ENCODE results near the gene SMTNL2. TPM values are rescaled to one million over a fixed set of nuclear protein-coding genes. Genes with fewer than 3 reads are reported as not detected.

SMTNL2 gene
- total RNA-seq, 2 donors from 2014 or later = 4.6 to 6.3 TPM

- intact Hi-C loops (cut with DNase I) = no loop called here
- TF ChIP-seq CTCF (IDR thresholded peaks at IDR 0.05) = no peak
- TF ChIP-seq POLR2A (IDR thresholded peaks at IDR 0.05) = no peak
- no peak for TF ChIP-seq POLR2AphosphoS5 (IDR thresholded peaks at IDR 0.05)
Observed at GRCh38 chr17:4553669-4554068, 30.7 kb upstream of the SMTNL2 start.

GRCh38 chr17:4554441-4554996 lies 29.8 kb upstream of the SMTNL2 start:
- TF ChIP-seq POLR2AphosphoS5 (IDR thresholded peaks at IDR 0.05) (no peak), POLR2A (IDR thresholded peaks at IDR 0.05) (no peak)
- Histone ChIP-seq H3K27ac (no peak overlapping the region), H3K4me1 (replicated peaks) (peaks cover 7% of the 10 kb centered on the region), H3K36me3 (peaks cover 6 to 16% of the 10 kb centered on the region in 2 donors), H3K27me3 (replicated peaks; ENCODE audit: insufficient read depth) (no peaks in the 10 kb centered on the region), H3K4me3 (peak overlapping the region; percentile 51 to 55), H3K9me3 (no peaks in the 10 kb centered on the region)
- 12% methylated on average over 18 of the region's 18 CpGs for WGBS
- no peak for DNase-seq (ENCODE audit: low spot score)
- intact Hi-C loops (cut with DNase I) = no loop called here

More at GRCh38 chr17:4553669-4554068, 30.7 kb upstream of the SMTNL2 start:
- no peak for DNase-seq (ENCODE audit: low spot score)
- Histone ChIP-seq H3K27me3 (replicated peaks; ENCODE audit: insufficient read depth) (no peaks in the 10 kb centered on the region), H3K4me1 (replicated peaks) (peaks cover 7% of the 10 kb centered on the region), H3K27ac (no peak overlapping the region), H3K4me3 (no peak overlapping the region), H3K36me3 (peaks cover 9 to 24% of the 10 kb centered on the region in 2 donors), H3K9me3 (no peaks in the 10 kb centered on the region)
- WGBS = 72% methylated on average over 9 of the region's 9 CpGs

- intact Hi-C loops (cut with DNase I) = no loop called here
- WGBS = under 1% methylated on average over 64 of the region's 69 CpGs
Observed at GRCh38 chr17:4554997-4555799, 29.1 kb upstream of the SMTNL2 start, which contains the start of gene MYBBP1A. MYBBP1A (minus strand) TSS chr17:4555384; CDS start chr17:4555324, 60 bp downstream.

GRCh38 chr17:4555873-4556759 lies 28.2 kb upstream of the SMTNL2 start:
- Histone ChIP-seq H3K4me1 (replicated peaks) (peaks cover 7% of the 10 kb centered on the region), H3K9me3 (no peaks in the 10 kb centered on the region), H3K27me3 (replicated peaks; ENCODE audit: insufficient read depth) (no peaks in the 10 kb centered on the region), H3K36me3 (peaks cover 3 to 6% of the 10 kb centered on the region in 2 donors), H3K27ac (peak overlapping the region in 1 of 2 donors; percentile 41), H3K4me3 (peak overlapping the region; percentile 51 to 55)
- intact Hi-C loops (cut with DNase I) = no loop called here
- TF ChIP-seq CTCF (IDR thresholded peaks at IDR 0.05) = no peak
- no peak for TF ChIP-seq POLR2AphosphoS5 (IDR thresholded peaks at IDR 0.05)
- TF ChIP-seq POLR2A (IDR thresholded peaks at IDR 0.05) = no peak
- no peak for DNase-seq (ENCODE audit: low spot score)
- 53% methylated on average over 17 of the region's 17 CpGs for WGBS

More at GRCh38 chr17:4554997-4555799, 29.1 kb upstream of the SMTNL2 start, which contains the start of gene MYBBP1A:
- Histone ChIP-seq H3K36me3 (peaks cover 6 to 12% of the 10 kb centered on the region in 2 donors), H3K27ac (peak within 1 kb of the TSS; percentile 41 to 67), H3K27me3 (replicated peaks; ENCODE audit: insufficient read depth) (no peaks in the 10 kb centered on the region), H3K9me3 (no peaks in the 10 kb centered on the region), H3K4me3 (peak within 1 kb of the TSS; percentile 51 to 55), H3K4me1 (replicated peaks) (peaks cover 7% of the 10 kb centered on the region)
- TF ChIP-seq POLR2AphosphoS5 (IDR thresholded peaks at IDR 0.05) = peak; percentile 97
- TF ChIP-seq CTCF (IDR thresholded peaks at IDR 0.05) = peak in 3 of 4 experiments; percentile 26 to 36 (median 33)
- TF ChIP-seq POLR2A (IDR thresholded peaks at IDR 0.05) = peak; percentile 72
- peak; percentile 94 for DNase-seq (ENCODE audit: low spot score)

GRCh38 chr17:4556996-4557395 lies 27.3 kb upstream of the SMTNL2 start:
- no peak overlapping the region for H3K4me3 ChIP-seq
- H3K9me3 ChIP-seq = no peaks in the 10 kb centered on the region
- H3K27me3 ChIP-seq (replicated peaks; ENCODE audit: insufficient read depth) = no peaks in the 10 kb centered on the region
- peaks cover 7% of the 10 kb centered on the region for H3K4me1 ChIP-seq (replicated peaks)
- TF ChIP-seq POLR2AphosphoS5 (IDR thresholded peaks at IDR 0.05) = no peak
- TF ChIP-seq CTCF (IDR thresholded peaks at IDR 0.05) = no peak
- TF ChIP-seq POLR2A (IDR thresholded peaks at IDR 0.05) = no peak
- peaks cover 0 to 4% of the 10 kb centered on the region in 2 donors for H3K36me3 ChIP-seq
- no peak overlapping the region for H3K27ac ChIP-seq
- WGBS = 64% methylated on average over 4 of the region's 4 CpGs
- no peak for DNase-seq (ENCODE audit: low spot score)
- intact Hi-C loops (cut with DNase I) = no loop called here
